ENCODE data around the gene PHACTR1.
A peak's percentile ranks its signal among the peaks of the same experiment; 100 is the strongest.

- TF ChIP-seq REST (IDR thresholded peaks at IDR 0.05) (peak; percentile 93), EGR1 (IDR thresholded peaks at IDR 0.05; ENCODE audit: low read depth in 2 of 2) (no peak), ZBTB33 (IDR thresholded peaks at IDR 0.05) (no peak), CTCF (IDR thresholded peaks at IDR 0.05; ENCODE audit: low read depth, low read length, missing input control) (no peak), MAX (IDR thresholded peaks at IDR 0.05) (no peak), RAD21 (IDR thresholded peaks at IDR 0.05) (no peak), GABPA (IDR thresholded peaks at IDR 0.05 in 1 of 2, conservative IDR thresholded peaks at IDR 0.05 in 1 of 2) (no peak), NR2F2 (IDR thresholded peaks at IDR 0.05) (no peak), YY1 (IDR thresholded peaks at IDR 0.05) (no peak), ATF3 (IDR thresholded peaks at IDR 0.05) (no peak), TAF1 (conservative IDR thresholded peaks at IDR 0.05) (no peak), FOXA1 (IDR thresholded peaks at IDR 0.05) (no peak), SP1 (IDR thresholded peaks at IDR 0.05) (no peak)
These were observed 19.2 kb downstream of the PHACTR1 start for GRCh38 chr6:12735786-12736185.

All from liver (tissue), 3 donors.